Erythroblast (primary cell): ENCODE results near the gene UNC5A.

Source experiments
- DNase-seq, 2 experiments: peaks; one replicate each; lab custom pipeline; 2025; lab: John Stamatoyannopoulos, UW
- GATA1 ChIP-seq: IDR thresholded peaks from 2 replicates; pipeline ENCODE4 v1.6.1; 2011; ENCODE audit warnings: low read depth, mild to moderate bottlenecking, control low read depth, low read length, moderate library complexity
- POLR2A ChIP-seq: IDR thresholded peaks from 2 replicates; pipeline ENCODE4 v1.6.1; 2011; ENCODE audit warnings: mild to moderate bottlenecking, low read length

Gene UNC5A

GRCh38 chr5:176929654-176930053 is 119.3 kb downstream of the UNC5A start:
- TF ChIP-seq POLR2A (no peak), GATA1 (no peak)
- no peak for DNase-seq
